H1 (cell line): ENCODE data around the gene DMAC2L. TPM values are rescaled to one million over a fixed set of nuclear protein-coding genes. Genes with fewer than 3 reads are reported as not detected.
A peak's percentile ranks its signal among the peaks of the same experiment; 100 is the strongest.

Experiments used
- CTCF ChIA-PET: fragments of 300-600 bp; sonication (Branson Sonifier 250); formaldehyde crosslinking; loops from one replicate; lab custom pipeline; 2021; ENCODE audit not compliant: partially characterized antibody; lab: Charles Lee
- POLR2A ChIA-PET: fragments of 300-600 bp; sonication (Branson Sonifier 250); formaldehyde crosslinking; loops from one replicate; lab custom pipeline; 2021; ENCODE audit warnings: inconsistent platforms; ENCODE audit not compliant: partially characterized antibody; lab: Charles Lee
- DNase-seq, 2 experiments: peaks; one replicate each; pipeline versions ENCODE4 v3.0.0 to v3.0.0-alpha.2; 2010 to 2022; ENCODE audit warnings: low spot score in 2 of 2, low read depth in 1 of 2, mixed read lengths in 1 of 2
- FAIRE-seq: peaks from 2 replicates; lab custom pipeline; 2011; peaks lifted over from hg19 to GRCh38; lab: Jason Lieb, UNC
- H2AFZ ChIP-seq: 2 replicates; pipeline ENCODE4 v1.8.1; 2012; ENCODE audit warnings: low read length, inconsistent platforms
- H2AK5ac ChIP-seq: 2 replicates; pipeline ENCODE4 v1.6.1; 2013; ENCODE audit warnings: low read depth, low read length
- H2BK120ac ChIP-seq: replicated peaks from 2 replicates; pipeline ENCODE3; 2013; ENCODE audit warnings: low read depth, low read length, inconsistent platforms
- H2BK12ac ChIP-seq: 2 replicates; pipeline ENCODE4 v1.6.1; 2013; ENCODE audit warnings: low read depth, low read length
- H2BK15ac ChIP-seq: 2 replicates; pipeline ENCODE4 v1.6.1; 2013; ENCODE audit warnings: low read length
- H2BK20ac ChIP-seq: 2 replicates; pipeline ENCODE4 v1.6.1; 2013; ENCODE audit warnings: low read length
- H2BK5ac ChIP-seq: 2 replicates; pipeline ENCODE4 v1.6.1; 2013; ENCODE audit warnings: low read depth, low read length
- H3K14ac ChIP-seq: 2 replicates; pipeline ENCODE4 v1.6.1; 2013; ENCODE audit warnings: inconsistent platforms; ENCODE audit not compliant: insufficient read length
- H3K18ac ChIP-seq: 2 replicates; pipeline ENCODE4 v1.6.1; 2013; ENCODE audit warnings: low read length; ENCODE audit errors: extremely low read depth
- H3K23ac ChIP-seq: 2 replicates; pipeline ENCODE4 v1.6.1; 2013; ENCODE audit warnings: inconsistent platforms; ENCODE audit not compliant: insufficient read length
- H3K23me2 ChIP-seq: 2 replicates; pipeline ENCODE4 v1.6.1; 2013; ENCODE audit warnings: low read depth, low read length
- H3K27ac ChIP-seq: 2 replicates; pipeline ENCODE4 v1.6.1; 2011; ENCODE audit warnings: low read depth, low read length, inconsistent platforms
- H3K27me3 ChIP-seq, 4 experiments: replicated peaks in 1 of 4; 1 replicate in 1 of 4; 2 replicates in 3 of 4; pipeline versions ENCODE4 v1.6.1 to v1.8.1; 2011 to 2013; ENCODE audit warnings: low read length in 3 of 4, mild to moderate bottlenecking in 3 of 4, inconsistent platforms in 2 of 4, mixed read lengths in 2 of 4, moderate library complexity in 1 of 4; ENCODE audit not compliant: control insufficient read depth in 3 of 4, insufficient read depth in 3 of 4; ENCODE audit errors: extremely low read depth in 1 of 4
- H3K36me3 ChIP-seq, 4 experiments: 2 replicates each; pipeline versions ENCODE4 v1.6.1 to v1.8.1; 2011 to 2013; ENCODE audit warnings: mild to moderate bottlenecking in 4 of 4, low read length in 3 of 4, moderate library complexity in 2 of 4, control low read depth in 1 of 4, inconsistent platforms in 1 of 4; ENCODE audit not compliant: insufficient read depth in 4 of 4, control insufficient read depth in 2 of 4
- H3K4ac ChIP-seq: replicated peaks from 2 replicates; pipeline ENCODE3; 2013; ENCODE audit warnings: low read length, low read depth, mixed read lengths, inconsistent platforms; ENCODE audit not compliant: insufficient read length
- H3K4me1 ChIP-seq, 4 experiments: replicated peaks in 1 of 4; 1 replicate in 1 of 4; 2 replicates in 3 of 4; pipeline versions ENCODE4 v1.6.1 to v1.8.1; 2011 to 2013; ENCODE audit warnings: low read length in 3 of 4, inconsistent platforms in 2 of 4, mixed read lengths in 1 of 4; ENCODE audit not compliant: insufficient read depth in 4 of 4, control insufficient read depth in 3 of 4
- H3K4me2 ChIP-seq, 2 experiments: 2 replicates each; pipeline versions ENCODE4 v1.6.1 to v1.8.1; 2011 to 2013; ENCODE audit warnings: low read depth in 2 of 2, low read length in 2 of 2, control low read depth in 1 of 2, inconsistent platforms in 1 of 2, mild to moderate bottlenecking in 1 of 2; ENCODE audit not compliant: insufficient read depth in 1 of 2
- H3K4me3 ChIP-seq, 4 experiments: fragments of 200-600, 300-600 bp in 1 of 4; sonication (generic), shearing (Covaris generic), sonication (Bioruptor Twin) in 1 of 4; 2 replicates each; pipeline versions ENCODE4 v1.5.1 to v1.8.1; 2011 to 2016; ENCODE audit warnings: low read length in 4 of 4, low read depth in 3 of 4, control low read depth in 2 of 4, inconsistent platforms in 2 of 4, mild to moderate bottlenecking in 2 of 4, mixed read lengths in 1 of 4, moderate library complexity in 1 of 4; ENCODE audit not compliant: insufficient read depth in 2 of 4; ENCODE audit errors: extremely low read depth in 1 of 4
- H3K56ac ChIP-seq: replicated peaks from 2 replicates; pipeline ENCODE3; 2013; ENCODE audit warnings: low read depth, mild to moderate bottlenecking, mixed read lengths, low read length, inconsistent platforms; ENCODE audit not compliant: insufficient read length
- H3K79me1 ChIP-seq: 2 replicates; pipeline ENCODE4 v1.6.1; 2013; ENCODE audit warnings: low read depth, low read length, control low read depth
- H3K79me2 ChIP-seq, 2 experiments: 2 replicates each; pipeline versions ENCODE4 v1.6.1 to v1.8.1; 2012 to 2013; ENCODE audit warnings: low read length in 2 of 2, mild to moderate bottlenecking in 2 of 2, inconsistent platforms in 1 of 2; ENCODE audit not compliant: insufficient read depth in 2 of 2, control insufficient read depth in 1 of 2
- H3K9ac ChIP-seq, 4 experiments: replicated peaks in 1 of 4; 1 replicate in 1 of 4; 2 replicates in 3 of 4; pipeline versions ENCODE4 v1.6.1 to v1.8.1; 2011 to 2013; ENCODE audit warnings: low read depth in 3 of 4, low read length in 3 of 4, control low read depth in 2 of 4, mild to moderate bottlenecking in 2 of 4, moderate library complexity in 2 of 4, inconsistent platforms in 1 of 4; ENCODE audit errors: extremely low read depth in 1 of 4
- H3K9me3 ChIP-seq, 2 experiments: 2 replicates each; pipeline versions ENCODE4 v1.6.1 to v1.8.1; 2012 to 2013; ENCODE audit warnings: mild to moderate bottlenecking in 2 of 2, moderate library complexity in 2 of 2, control low read depth in 1 of 2, inconsistent platforms in 1 of 2, low read depth in 1 of 2, low read length in 1 of 2, mixed read lengths in 1 of 2; ENCODE audit not compliant: insufficient read depth in 2 of 2
- H4K20me1 ChIP-seq, 2 experiments: replicated peaks in 1 of 2; 2 replicates each; pipeline versions ENCODE3 to v1.8.1; 2011 to 2013; ENCODE audit warnings: inconsistent platforms in 2 of 2, low read length in 2 of 2, mild to moderate bottlenecking in 1 of 2; ENCODE audit not compliant: insufficient read depth in 2 of 2, control insufficient read depth in 1 of 2
- H4K5ac ChIP-seq: 2 replicates; pipeline ENCODE4 v1.6.1; 2013; ENCODE audit warnings: low read length, low read depth, mixed read lengths, inconsistent platforms; ENCODE audit not compliant: insufficient read length
- H4K8ac ChIP-seq: 2 replicates; pipeline ENCODE4 v1.8.0; 2013; ENCODE audit warnings: mild to moderate bottlenecking, moderate library complexity, low read length, inconsistent platforms; ENCODE audit not compliant: insufficient read depth; ENCODE audit errors: extremely low read depth
- H4K91ac ChIP-seq: replicated peaks from 2 replicates; pipeline ENCODE3; 2013; ENCODE audit warnings: low read length, mixed read lengths, inconsistent platforms; ENCODE audit not compliant: insufficient read length
- CREB1 ChIP-seq: IDR thresholded peaks from 2 replicates; pipeline ENCODE4 v1.6.1; 2012; ENCODE audit warnings: inconsistent platforms
- HDAC2 ChIP-seq, 2 experiments: fragments of 300-600 bp in 1 of 2; sonication (generic) in 1 of 2; IDR thresholded peaks; 2 replicates each; pipeline ENCODE4 v1.6.1; 2011 to 2012; ENCODE audit warnings: low read depth in 2 of 2, low read length in 2 of 2, mild to moderate bottlenecking in 2 of 2, moderate library complexity in 2 of 2, borderline replicate concordance in 1 of 2, inconsistent platforms in 1 of 2
- PHF8 ChIP-seq: fragments of 200-600 bp; sonication (generic); conservative IDR thresholded peaks from 2 replicates; pipeline ENCODE4 v1.7.1; 2012; ENCODE audit warnings: low read depth, mild to moderate bottlenecking, inconsistent platforms, low read length, moderate library complexity
- RFX5 ChIP-seq: IDR thresholded peaks from 2 replicates; pipeline ENCODE4 v1.6.1; 2011; ENCODE audit warnings: low read depth, low read length, improper control_type of control experiment, borderline replicate concordance
- RXRA ChIP-seq: IDR thresholded peaks from 2 replicates; pipeline ENCODE4 v1.6.1; 2011; ENCODE audit warnings: low read depth, mild to moderate bottlenecking, low read length, moderate library complexity; ENCODE audit not compliant: insufficient read depth
- SAP30 ChIP-seq: fragments of 300-600 bp; sonication (generic); IDR thresholded peaks from 2 replicates; pipeline ENCODE4 v1.7.1; 2012; ENCODE audit warnings: low read length, moderate library complexity, mild to moderate bottlenecking, inconsistent platforms; ENCODE audit not compliant: insufficient read depth, insufficient replicate concordance
- SIRT6 ChIP-seq: IDR thresholded peaks from one replicate; pipeline ENCODE4 v1.7.1; 2012; ENCODE audit warnings: low read length, inconsistent platforms
- SIX5 ChIP-seq: IDR thresholded peaks from 2 replicates; pipeline ENCODE4 v1.6.1; 2011; ENCODE audit warnings: mild to moderate bottlenecking, low read depth, low read length
- SP2 ChIP-seq: IDR thresholded peaks from 2 replicates; pipeline ENCODE4 v1.6.1; 2012; ENCODE audit warnings: mild to moderate bottlenecking, low read length, inconsistent platforms
- SP4 ChIP-seq: IDR thresholded peaks from 2 replicates; pipeline ENCODE4 v1.6.1; 2012; ENCODE audit warnings: low read length, inconsistent platforms
- YY1 ChIP-seq: IDR thresholded peaks from 2 replicates; pipeline ENCODE4 v1.6.1; 2011; ENCODE audit warnings: low read depth, mild to moderate bottlenecking, low read length
- WGBS, 2 experiments: shearing (Covaris generic) in 1 of 2; methylation state at CpG; one replicate each; pipeline versions ENCODE4 v1.1.6 to v1.1.7; 2013 to 2015; ENCODE audit warnings: low lambda C conversion rate in 2 of 2, mixed read lengths in 2 of 2, inconsistent platforms in 1 of 2, low coverage in 1 of 2, missing lambda C conversion rate in 1 of 2; ENCODE audit not compliant: insufficient replicate concordance in 2 of 2, insufficient coverage in 1 of 2, insufficient read length in 1 of 2; ENCODE audit errors: extremely low coverage in 1 of 2, missing lambda C conversion rate in 1 of 2; 5-methylcytosine and 5-hydroxymethylcytosine counted together
- polyA plus RNA-seq, 7 experiments: library from polyadenylated mRNA; depleted of rRNA in 3 of 7; stranded (reverse) in 5 of 7; unstranded in 2 of 7; fragments of >200 nt in 5 of 7; fragments of 200-250 nt in 2 of 7; gene quantifications; 1 replicate in 5 of 7; 2 replicates in 1 of 7; 4 replicates in 1 of 7; pipeline versions ENCODE4 v1.2.1 to v1.2.3, GENCODE V29; 2011 to 2013; ENCODE audit warnings: missing spikeins in 2 of 7, mixed read lengths in 2 of 7
- total RNA-seq: library from RNA; stranded (reverse); fragmentation: NEBNext Ultra II Directional; extraction: Animal tissue kit (Norgen Biotek cat#: 25700); gene quantifications from 2 replicates; pipeline ENCODE4 v1.2.1, GENCODE V29; 2021
- TF ChIP-seq, protein P1 (sequence below): IDR thresholded peaks from 2 replicates; pipeline ENCODE4 v1.6.1; 2011; ENCODE audit warnings: low read length, improper control_type of control experiment

DMAC2L gene
- total and polyA plus RNA-seq, 2 of the 8 experiments (the other 6 are each of a cell fraction or from before 2014, with no cell fraction given): 20.3 to 28.9 TPM

DNA sequence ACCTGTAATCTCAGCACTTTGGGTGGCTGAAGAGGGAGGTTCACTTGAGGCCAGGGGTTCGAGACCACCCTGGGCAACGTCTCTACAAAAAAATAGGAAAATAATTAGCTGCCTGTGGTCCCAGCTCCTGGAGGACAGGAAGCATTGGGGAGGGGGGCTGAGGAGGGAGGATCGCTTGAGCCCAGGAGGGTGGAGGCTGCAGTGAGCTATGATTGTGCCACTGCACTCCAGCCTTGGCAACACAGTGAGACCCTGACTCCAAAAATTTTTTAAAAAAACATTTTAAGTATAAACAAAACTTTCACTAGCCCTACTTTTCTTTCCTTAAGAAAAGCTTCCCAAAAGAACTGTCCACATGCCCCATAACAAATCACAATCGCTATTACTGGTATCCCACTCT is 1.7 kb upstream of the DMAC2L start:
- no peak overlapping the region for H2BK20ac ChIP-seq
- peaks cover 2 to 6% (median 5%) of the 10 kb centered on the region in 4 experiments; a peak in 3 of 8 replicates for H3K36me3 ChIP-seq
- H3K4me1 ChIP-seq: peaks cover 0 to 5% (median 1%) of the 10 kb centered on the region in 4 experiments; a peak in 3 of 7 replicates
- no peak overlapping the region for H2AK5ac ChIP-seq
- ChIA-PET POLR2A (no interaction called here), CTCF (interaction anchor here (0.7 to 3.1 kb wide), 6 partner anchors 8 to 274 kb away, joined by 3 to 13 read pairs (median 4); no protein-coding TSS in a partner anchor)
- H3K79me1 ChIP-seq: no peaks in the 10 kb centered on the region; the same call in 1 of the 2 replicates
- H4K5ac ChIP-seq: no peak overlapping the region
- H2BK12ac ChIP-seq: no peak overlapping the region
- no peaks in the 10 kb centered on the region; the same call in 1 of the 2 replicates for H3K23me2 ChIP-seq
- peaks cover 3 to 72% of the 10 kb centered on the region in 2 experiments; a peak in 3 of 4 replicates for H3K79me2 ChIP-seq
- H3K4ac ChIP-seq: no peak overlapping the region
- no peak overlapping the region for H3K27ac ChIP-seq
- no peak overlapping the region for H2AFZ ChIP-seq
- no peak overlapping the region for H3K9ac ChIP-seq
- H3K18ac ChIP-seq: no peak overlapping the region
- H3K4me3 ChIP-seq: peak overlapping the region; percentile 11 to 91 (median 84); a peak in 5 of 8 replicates
- H2BK120ac ChIP-seq: no peak overlapping the region
- H3K14ac ChIP-seq: no peak overlapping the region
- H3K27me3 ChIP-seq: no peaks in the 10 kb centered on the region
- peaks cover 0 to 1% of the 10 kb centered on the region in 2 experiments for H4K20me1 ChIP-seq
- H4K91ac ChIP-seq: no peak overlapping the region
- 85% methylated on average over 4 of the region's 4 CpGs; no CpG with 5 or more reads in 1 of the 2 experiments for WGBS, 2 experiments
- no peak overlapping the region for H2BK5ac ChIP-seq
- no peaks in the 10 kb centered on the region; a peak in 2 of 4 replicates for H3K9me3 ChIP-seq
- peak overlapping the region; percentile 78 to 88; a peak in 3 of 4 replicates for H3K4me2 ChIP-seq
- FAIRE-seq: no peak
- no peak overlapping the region for H3K23ac ChIP-seq
- no peak overlapping the region for H2BK15ac ChIP-seq
- no peak for DNase-seq
- no peak overlapping the region for H3K56ac ChIP-seq
- H4K8ac ChIP-seq: no peak overlapping the region
- no peak for TF ChIP-seq YY1
- no peak for TF ChIP-seq HDAC2 (IDR thresholded peaks at IDR 0.05; ENCODE audit: borderline replicate concordance in 1 of 2, low read depth in 2 of 2, low read length in 2 of 2)
- no peak for TF ChIP-seq CREB1
- TF ChIP-seq, protein P1, sequence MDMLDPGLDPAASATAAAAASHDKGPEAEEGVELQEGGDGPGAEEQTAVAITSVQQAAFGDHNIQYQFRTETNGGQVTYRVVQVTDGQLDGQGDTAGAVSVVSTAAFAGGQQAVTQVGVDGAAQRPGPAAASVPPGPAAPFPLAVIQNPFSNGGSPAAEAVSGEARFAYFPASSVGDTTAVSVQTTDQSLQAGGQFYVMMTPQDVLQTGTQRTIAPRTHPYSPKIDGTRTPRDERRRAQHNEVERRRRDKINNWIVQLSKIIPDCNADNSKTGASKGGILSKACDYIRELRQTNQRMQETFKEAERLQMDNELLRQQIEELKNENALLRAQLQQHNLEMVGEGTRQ: no peak
- TF ChIP-seq SIX5: no peak
- TF ChIP-seq SAP30: no peak
- no peak for TF ChIP-seq SIRT6
- no peak for TF ChIP-seq SP4
- no peak for TF ChIP-seq RXRA
- TF ChIP-seq PHF8: no peak
- no peak for TF ChIP-seq SP2
- TF ChIP-seq RFX5: no peak
